HPDE6-E6E7 (cell line): ENCODE data around the gene VKORC1.
A peak's percentile ranks its signal among the peaks of the same experiment; 100 is the strongest.

Source experiments
- DNase-seq: peaks from one replicate; pipeline ENCODE4 v3.0.0; 2011; ENCODE audit warnings: missing footprints; ENCODE audit errors: extremely low spot score

Gene VKORC1

GRCh38 chr16:31063843-31064611 is 30.6 kb downstream of the VKORC1 start:
- DNase-seq: no peak

- no peak for DNase-seq
Measured at GRCh38 chr16:31063495-31063842, 31.1 kb downstream of the VKORC1 start.

- no peak for DNase-seq
Measured at GRCh38 chr16:31061813-31062440, 32.7 kb downstream of the VKORC1 start.

- DNase-seq: no peak
Measured at GRCh38 chr16:31061126-31061812, 33.3 kb downstream of the VKORC1 start.

GRCh38 chr16:31055613-31056012 is 39.0 kb downstream of the VKORC1 start:
- no peak for DNase-seq

GRCh38 chr16:31052114-31052513 is 42.5 kb downstream of the VKORC1 start:
- DNase-seq: peak; percentile 97

GRCh38 chr16:31050280-31051030 is 44.1 kb downstream of the VKORC1 start:
- no peak for DNase-seq

- DNase-seq: no peak
Measured at GRCh38 chr16:31043898-31044481, 50.6 kb downstream of the VKORC1 start.

- no peak for DNase-seq
Measured at GRCh38 chr16:31043352-31043751, 51.2 kb downstream of the VKORC1 start.

- DNase-seq: no peak
Measured at GRCh38 chr16:31042866-31043265, 51.7 kb downstream of the VKORC1 start.
